CD4-positive, alpha-beta T cell (primary cell): ENCODE measurements around the gene TPO. TPM values are rescaled to one million over a fixed set of nuclear protein-coding genes. Genes with fewer than 3 reads are reported as not detected.
"Not testable (repeated sequence)": the region's sequence is repeated elsewhere in the genome, so short reads cannot be mapped to it uniquely, and the experiment has no call there.

Experiments used
- ATAC-seq: fragments of 200-7000 bp; cut with Tn5 transposase; one replicate; pipeline ENCODE4 v1.10.0; 2022; ENCODE audit warnings: mild to moderate bottlenecking; ENCODE audit not compliant: poor library complexity
- CTCF ChIA-PET: fragments of 350-600 bp; sonication (Branson Sonifier 250); formaldehyde crosslinking; loops from one replicate; lab custom pipeline; 2021; ENCODE audit warnings: antibody characterized with exemption, inconsistent platforms; lab: Charles Lee
- POLR2A ChIA-PET: fragments of 350-600 bp; sonication (Branson Sonifier 250); formaldehyde crosslinking; loops from one replicate; lab custom pipeline; 2021; ENCODE audit warnings: antibody characterized with exemption, inconsistent platforms; lab: Charles Lee
- DNase-seq, 14 experiments: peaks; one replicate each; pipeline ENCODE4 v3.0.0-alpha.2; 2013 to 2020; ENCODE audit warnings: mixed read lengths in 2 of 14
- H3K27ac ChIP-seq, 2 donors: one replicate each; pipeline versions ENCODE4 v1.5.1 to v1.7.0; 2013; ENCODE audit warnings: low read length in 2 of 2, low read depth in 1 of 2, mild to moderate bottlenecking in 1 of 2
- H3K27me3 ChIP-seq, 2 experiments: 1 replicate in 1 of 2; 2 replicates in 1 of 2; pipeline versions ENCODE4 v1.6.1 to v1.7.0; 2013; ENCODE audit warnings: low read length in 2 of 2, control low read depth in 1 of 2, mild to moderate bottlenecking in 1 of 2, moderate library complexity in 1 of 2; ENCODE audit not compliant: insufficient read depth in 2 of 2, control insufficient read depth in 1 of 2
- H3K36me3 ChIP-seq: one replicate; pipeline ENCODE4 v1.6.1; 2013; ENCODE audit warnings: low read length, control low read depth; ENCODE audit not compliant: insufficient read depth
- H3K4me1 ChIP-seq: one replicate; pipeline ENCODE4 v1.6.1; 2013; ENCODE audit warnings: low read length, control low read depth; ENCODE audit not compliant: insufficient read depth
- H3K4me3 ChIP-seq: one replicate; pipeline ENCODE4 v1.5.1; 2013; ENCODE audit warnings: mild to moderate bottlenecking, low read length, moderate library complexity
- H3K9me3 ChIP-seq, 2 experiments: 1 replicate in 1 of 2; 2 replicates in 1 of 2; pipeline versions ENCODE4 v1.6.1 to v1.7.0; 2013; ENCODE audit warnings: low read length in 2 of 2, mild to moderate bottlenecking in 2 of 2, control low read depth in 1 of 2, moderate library complexity in 1 of 2; ENCODE audit not compliant: control insufficient read depth in 1 of 2, insufficient read depth in 1 of 2
- H3K27ac Mint-ChIP-seq: one replicate; pipeline ENCODE4 v1.8.0; 2020; ENCODE audit warnings: mixed read lengths
- H3K27me3 Mint-ChIP-seq: one replicate; pipeline ENCODE4 v1.8.0; 2021; ENCODE audit warnings: mixed read lengths
- H3K36me3 Mint-ChIP-seq: one replicate; pipeline ENCODE4 v1.8.0; 2021; ENCODE audit warnings: low read depth, mixed read lengths
- H3K4me1 Mint-ChIP-seq: one replicate; pipeline ENCODE4 v1.8.0; 2021; ENCODE audit warnings: low read depth, mixed read lengths
- H3K4me3 Mint-ChIP-seq: one replicate; pipeline ENCODE4 v1.8.0; 2020; ENCODE audit warnings: mild to moderate bottlenecking, mixed read lengths
- H3K9me3 Mint-ChIP-seq: one replicate; pipeline ENCODE4 v1.8.0; 2020; ENCODE audit warnings: mixed read lengths
- CTCF ChIP-seq: fragments of 200-600 bp; IDR thresholded peaks from one replicate; pipeline ENCODE4 v1.8.0; 2022; ENCODE audit warnings: antibody characterized with exemption, mild to moderate bottlenecking
- intact Hi-C, 2 experiments: fragments of 100-400 bp; cut with DNase I in 1 of 2; cut with micrococcal nuclease in 1 of 2; formaldehyde crosslinking; loops; one replicate each; pipeline versions ENCODE4 v1.15.1 to v1.9.0; 2023 to 2025; cut with DNase I, micrococcal nuclease
- total RNA-seq, 174 experiments: library from RNA in 2 of 174; stranded (reverse) in 2 of 174; gene quantifications; one replicate each; pipeline ENCODE4 v1.2.3 and lab custom pipeline; 2021 to 2026

Gene TPO
- total RNA-seq, 2 experiments from 2014 or later: 0.27 TPM; not detected in 1

DNA sequence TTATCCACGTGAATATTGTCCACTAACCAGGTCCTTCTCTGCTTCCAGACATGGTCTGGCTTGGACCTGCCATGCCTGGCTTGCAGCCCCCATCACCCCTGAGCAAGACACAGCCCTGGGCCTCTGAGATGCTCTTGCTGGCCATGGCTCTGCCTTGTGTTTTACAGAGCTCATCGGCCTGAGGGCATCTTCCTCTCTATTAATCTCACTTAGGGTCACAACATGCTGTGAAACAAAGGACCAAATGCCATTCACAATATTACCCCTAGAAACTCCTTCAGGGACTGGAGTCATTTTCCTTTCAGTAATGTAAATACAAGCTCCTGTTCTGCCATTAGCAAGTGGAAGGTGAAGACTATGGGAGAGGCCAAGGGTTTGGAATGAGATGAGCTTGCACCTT, 6.8 kb upstream of the TPO start:
- no peaks in the 10 kb centered on the region for H3K36me3 Mint-ChIP-seq
- POLR2A ChIA-PET: no interaction called here
- CTCF ChIA-PET: no interaction called here
- H3K4me3 ChIP-seq: no peak overlapping the region
- no peaks in the 10 kb centered on the region for H3K27me3 ChIP-seq
- no peaks in the 10 kb centered on the region for H3K4me1 Mint-ChIP-seq
- H3K4me3 Mint-ChIP-seq: no peak overlapping the region
- H3K27ac Mint-ChIP-seq: no peak overlapping the region
- H3K4me1 ChIP-seq: no peaks in the 10 kb centered on the region
- no peaks in the 10 kb centered on the region for H3K36me3 ChIP-seq
- H3K27me3 Mint-ChIP-seq: no peaks in the 10 kb centered on the region
- TF ChIP-seq CTCF: no peak
- DNase-seq (no peak), ATAC-seq (no peak)
- H3K9me3 Mint-ChIP-seq: peaks cover 4% of the 10 kb centered on the region
- H3K9me3 ChIP-seq: peaks cover 0 to 18% of the 10 kb centered on the region in 2 experiments
- intact Hi-C loops: no loop called here
- H3K27ac ChIP-seq: no peak overlapping the region

- H3K9me3 ChIP-seq: peaks cover 0 to 8% of the 10 kb centered on the region in 2 experiments
- intact Hi-C loops: no loop called here
- H3K4me3 Mint-ChIP-seq: no peak overlapping the region
- no peaks in the 10 kb centered on the region for H3K4me1 ChIP-seq
- TF ChIP-seq CTCF: no peak
- ATAC-seq (no peak), DNase-seq (no peak)
- H3K4me3 ChIP-seq: no peak overlapping the region
- H3K9me3 Mint-ChIP-seq: no peaks in the 10 kb centered on the region
- no peaks in the 10 kb centered on the region for H3K27me3 ChIP-seq
- H3K27ac Mint-ChIP-seq: no peak overlapping the region
- no peaks in the 10 kb centered on the region for H3K4me1 Mint-ChIP-seq
- no peaks in the 10 kb centered on the region for H3K36me3 Mint-ChIP-seq
- no peak overlapping the region for H3K27ac ChIP-seq
- H3K27me3 Mint-ChIP-seq: no peaks in the 10 kb centered on the region
- CTCF ChIA-PET: no interaction called here
- POLR2A ChIA-PET: no interaction called here
- no peaks in the 10 kb centered on the region for H3K36me3 ChIP-seq
Observed at GRCh38 chr2:1407950-1408675, 5.2 kb upstream of the TPO start.

GRCh38 chr2:1414121-1414520, 858 bp downstream of the TPO start:
- Mint-ChIP-seq H3K27me3 (no peaks in the 10 kb centered on the region), H3K4me3 (no peak overlapping the region), H3K9me3 (no peaks in the 10 kb centered on the region), H3K27ac (no peak overlapping the region), H3K36me3 (no peaks in the 10 kb centered on the region), H3K4me1 (no peaks in the 10 kb centered on the region)
- Histone ChIP-seq H3K27me3 (no peaks in the 10 kb centered on the region), H3K9me3 (no peaks in the 10 kb centered on the region), H3K4me1 (no peaks in the 10 kb centered on the region), H3K4me3 (no peak overlapping the region), H3K36me3 (no peaks in the 10 kb centered on the region), H3K27ac (no peak overlapping the region)
- ATAC-seq (no peak), DNase-seq (no peak)
- ChIA-PET POLR2A (no interaction called here), CTCF (no interaction called here)
- intact Hi-C loops: no loop called here
- no peak for TF ChIP-seq CTCF

- H3K27ac Mint-ChIP-seq, H3K9me3 Mint-ChIP-seq, H3K27ac ChIP-seq, H3K9me3 ChIP-seq, H3K36me3 Mint-ChIP-seq, H3K4me1 Mint-ChIP-seq, H3K4me3 Mint-ChIP-seq, POLR2A ChIA-PET, ATAC-seq, H3K36me3 ChIP-seq, H3K27me3 Mint-ChIP-seq, H3K4me3 ChIP-seq, CTCF ChIA-PET, H3K4me1 ChIP-seq, intact Hi-C loops, DNase-seq, H3K27me3 ChIP-seq: not testable (repeated sequence)
Observed at GRCh38 chr2:1414901-1415300, 1.6 kb downstream of the TPO start.
